Stimulated activated CD4-positive, alpha-beta T cell treated with anti-CD3 and anti-CD28 coated beads, Interleukin-1b, Interleukin-23, amount 100 ng/mL, for 4 hours (primary cell): ENCODE data around the gene MAP1LC3C.

ENCODE experiments used
- DNase-seq, 2 donors: peaks; one replicate each; pipeline ENCODE4 v3.0.0-alpha.2; 2020; ENCODE audit warnings: low read depth in 2 of 2

The MAP1LC3C gene

DNA sequence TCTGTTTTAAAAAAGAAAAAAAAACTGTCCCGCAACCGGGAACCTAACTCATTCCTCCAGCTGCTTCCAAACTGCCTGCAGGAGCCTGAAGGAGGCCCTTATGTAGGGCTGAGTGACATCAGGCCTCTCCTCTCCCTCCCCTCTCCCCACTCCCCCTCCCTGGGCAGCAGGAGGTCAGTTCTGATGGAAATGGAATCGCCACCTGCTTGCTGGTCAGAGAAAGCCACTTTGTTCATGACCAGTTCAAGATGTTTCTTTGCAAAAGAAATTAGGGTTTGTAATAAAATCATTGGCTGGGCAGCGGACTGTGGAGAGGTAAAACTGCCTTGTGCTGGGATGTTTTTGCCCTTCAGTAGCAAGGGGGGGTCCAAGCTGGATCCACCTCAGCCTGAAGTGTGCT, at the start of gene MAP1LC3C:
TSS of gene MAP1LC3C (minus strand) at position 73 of the 400 bp plus-strand sequence. CDS start 90 bp downstream, outside the sequence.
- no peak for DNase-seq

DNA sequence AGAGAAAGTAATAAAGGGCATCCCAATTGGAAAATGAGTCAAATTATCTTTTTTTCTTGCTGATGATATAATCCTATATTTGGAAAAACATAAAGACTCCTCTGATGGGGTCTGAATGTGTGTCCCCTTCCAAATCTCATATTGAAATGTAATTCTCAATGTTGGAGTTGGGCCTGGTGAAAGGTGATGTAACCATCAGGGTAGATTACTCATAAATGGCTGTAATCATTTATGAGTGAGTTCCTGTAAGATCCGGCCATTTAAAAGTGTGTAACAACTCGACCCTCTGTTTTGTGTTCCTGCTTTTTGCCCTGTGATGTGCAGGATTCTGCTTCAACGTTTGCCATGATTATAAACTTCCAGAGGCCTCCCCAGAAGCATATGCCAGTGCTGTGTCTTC, 44.3 kb upstream of the MAP1LC3C start:
- no peak for DNase-seq

DNA sequence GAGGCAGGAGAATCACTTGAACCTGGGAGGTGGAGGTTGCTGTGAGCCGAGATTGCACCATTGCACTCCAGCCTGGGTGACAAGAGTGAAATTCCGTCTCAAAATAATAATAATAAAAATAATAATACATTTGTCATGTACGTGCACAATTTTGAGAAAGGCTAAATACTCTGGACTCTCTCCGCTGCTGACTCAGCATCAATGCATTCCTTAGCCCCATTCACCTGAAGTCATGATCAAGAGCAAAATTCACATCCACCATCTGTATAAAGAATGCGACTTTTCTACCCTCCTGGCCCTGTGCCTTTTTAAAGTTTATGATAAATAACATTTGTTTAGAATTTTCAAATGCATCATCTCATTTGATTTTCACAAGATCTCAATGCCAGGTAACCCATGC, 35.5 kb upstream of the MAP1LC3C start:
- no peak for DNase-seq

DNA sequence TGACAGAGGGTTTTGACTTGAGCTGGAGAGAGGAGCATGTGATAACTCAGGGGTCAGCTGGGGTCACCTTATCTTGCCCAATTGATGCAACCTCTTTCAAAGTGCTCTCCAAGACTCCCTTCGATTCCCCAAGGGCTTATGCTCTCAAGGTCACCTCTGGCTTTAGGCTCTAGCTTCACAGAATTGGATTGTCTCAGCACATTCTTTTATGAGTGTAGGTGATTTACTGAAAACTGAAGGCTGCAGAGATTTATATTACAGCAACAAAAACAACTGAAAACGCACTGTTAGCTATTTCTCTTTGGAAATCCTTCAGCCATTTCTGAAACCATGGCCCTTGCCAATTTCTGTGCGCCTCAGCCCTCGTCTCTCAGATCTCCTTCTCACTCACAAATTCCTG, 34.5 kb upstream of the MAP1LC3C start:
- no peak for DNase-seq

DNA sequence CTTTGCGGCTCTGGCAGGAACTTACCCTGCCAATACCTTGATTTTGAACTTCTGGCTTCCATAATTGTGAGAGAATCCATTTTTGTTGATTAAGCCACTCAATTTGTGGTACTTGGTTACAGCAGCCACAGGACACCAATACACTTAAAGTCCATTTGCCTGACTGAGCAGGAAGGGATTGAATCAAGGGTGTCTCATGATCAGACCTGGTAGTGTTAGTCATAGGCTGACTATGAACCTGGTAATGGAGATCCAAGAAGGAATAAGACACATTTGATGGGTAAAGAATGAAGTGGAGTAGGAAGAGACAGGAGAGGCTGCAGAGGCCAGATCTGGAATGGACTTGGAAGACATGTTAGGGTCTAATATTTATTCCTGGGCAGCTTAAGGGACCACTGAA, 31.2 kb upstream of the MAP1LC3C start:
- DNase-seq: no peak

DNA sequence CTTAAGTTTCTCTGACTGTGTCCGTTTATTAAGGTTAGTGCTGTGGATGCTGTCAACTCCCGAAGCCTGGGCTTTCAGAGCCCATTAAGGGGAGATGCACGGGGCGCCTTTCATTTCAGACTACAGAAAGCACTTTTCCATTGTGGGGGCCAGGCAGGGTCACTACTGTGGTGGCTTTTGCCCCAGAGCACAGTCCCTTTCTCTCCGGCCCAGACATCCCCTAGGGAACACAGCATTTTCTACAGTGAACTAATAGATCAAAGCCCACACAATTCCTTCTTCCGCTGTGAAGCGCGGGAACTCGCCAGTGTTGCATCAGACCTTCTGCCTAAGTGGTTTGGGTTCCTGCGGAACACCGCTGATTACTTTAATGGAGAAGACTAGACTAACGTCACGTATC, 26.8 kb upstream of the MAP1LC3C start:
- no peak for DNase-seq

DNA sequence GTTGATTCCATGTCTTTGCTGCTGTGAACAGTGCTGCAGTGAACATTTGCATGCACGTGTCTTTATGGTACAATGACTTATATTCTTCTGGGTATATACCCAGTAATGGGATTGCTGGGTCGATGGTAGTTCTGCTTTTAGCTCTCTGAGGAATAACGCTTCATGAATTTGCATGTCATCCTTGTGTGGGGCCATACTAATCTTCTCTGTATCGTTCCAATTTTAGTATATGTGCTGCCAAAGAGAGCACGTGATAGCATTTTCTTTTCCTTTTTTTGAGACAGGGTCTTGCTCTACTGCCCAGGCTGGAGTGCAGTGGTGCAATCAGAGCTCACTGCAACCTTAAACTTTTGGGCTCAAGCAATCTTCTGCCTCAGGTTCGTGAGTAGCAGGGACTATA, 24.9 kb upstream of the MAP1LC3C start:
- DNase-seq: no peak

DNA sequence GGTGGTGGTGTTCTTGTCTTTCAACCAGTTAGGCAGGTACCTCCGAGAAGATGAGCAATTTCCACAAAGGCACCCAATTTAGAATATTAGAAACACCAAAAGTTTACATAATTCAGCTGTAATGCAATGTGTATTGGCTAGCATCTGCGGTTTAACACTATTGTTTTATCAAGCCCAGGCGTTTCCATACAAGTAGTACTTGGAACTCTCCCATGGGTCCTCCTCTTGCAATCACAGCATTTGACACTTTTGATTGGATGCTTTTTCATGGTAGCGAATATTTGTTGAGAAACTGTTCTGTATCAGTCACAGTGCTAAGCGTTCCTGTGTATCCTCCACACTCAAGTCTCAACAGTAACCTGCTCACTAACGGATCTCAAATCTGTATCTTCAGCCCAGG, 20.1 kb upstream of the MAP1LC3C start:
- DNase-seq: no peak

DNA sequence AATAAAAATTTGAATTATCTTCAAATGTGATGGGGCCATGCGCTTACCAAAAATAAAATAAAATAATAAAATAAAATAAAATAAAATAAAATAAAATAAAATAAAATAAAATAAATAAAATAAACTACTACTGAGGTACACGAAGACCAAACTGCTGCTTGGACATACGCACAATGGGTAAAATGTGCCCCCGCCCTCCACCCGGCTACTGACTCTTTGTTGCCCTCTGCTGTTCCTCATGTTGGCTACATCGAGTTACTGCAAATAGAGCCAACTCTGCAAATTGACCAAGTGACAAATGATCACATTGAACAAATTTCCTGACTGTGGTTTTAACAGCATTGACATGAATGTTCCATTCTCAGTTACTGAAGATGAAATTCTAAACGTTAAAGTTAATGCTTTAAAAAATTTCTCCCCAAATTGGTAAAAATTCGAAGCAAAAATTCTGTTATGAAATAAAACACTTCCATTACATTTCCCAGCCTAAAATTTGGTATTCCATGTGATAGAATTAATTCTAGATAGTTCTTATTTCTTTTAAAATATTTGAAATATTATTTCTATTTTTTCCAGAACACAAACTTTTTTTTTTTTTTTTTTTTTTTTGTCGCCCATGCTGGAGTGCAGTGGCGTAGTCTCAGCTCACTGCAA, 18.8 kb upstream of the MAP1LC3C start:
- DNase-seq: peak; percentile 3 to 22

DNA sequence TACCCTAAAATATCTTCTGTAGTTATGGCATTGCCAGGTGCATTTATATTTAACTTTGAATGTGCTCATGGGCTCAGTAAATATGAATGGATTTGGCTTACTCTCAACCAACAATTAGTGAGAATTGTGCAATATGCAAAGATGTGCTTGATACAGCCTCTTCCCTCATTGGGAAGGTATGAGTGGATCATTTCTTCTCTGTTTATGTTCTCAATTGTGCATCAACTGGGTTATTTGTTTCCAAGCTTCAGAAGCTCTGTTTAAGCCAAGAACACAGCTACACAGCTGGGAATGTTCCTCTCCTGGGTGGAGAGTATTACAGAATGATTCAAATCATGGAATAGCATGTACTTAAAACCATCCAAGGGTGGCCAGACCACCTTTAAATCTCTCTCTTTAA, 17.6 kb upstream of the MAP1LC3C start:
- no peak for DNase-seq

DNA sequence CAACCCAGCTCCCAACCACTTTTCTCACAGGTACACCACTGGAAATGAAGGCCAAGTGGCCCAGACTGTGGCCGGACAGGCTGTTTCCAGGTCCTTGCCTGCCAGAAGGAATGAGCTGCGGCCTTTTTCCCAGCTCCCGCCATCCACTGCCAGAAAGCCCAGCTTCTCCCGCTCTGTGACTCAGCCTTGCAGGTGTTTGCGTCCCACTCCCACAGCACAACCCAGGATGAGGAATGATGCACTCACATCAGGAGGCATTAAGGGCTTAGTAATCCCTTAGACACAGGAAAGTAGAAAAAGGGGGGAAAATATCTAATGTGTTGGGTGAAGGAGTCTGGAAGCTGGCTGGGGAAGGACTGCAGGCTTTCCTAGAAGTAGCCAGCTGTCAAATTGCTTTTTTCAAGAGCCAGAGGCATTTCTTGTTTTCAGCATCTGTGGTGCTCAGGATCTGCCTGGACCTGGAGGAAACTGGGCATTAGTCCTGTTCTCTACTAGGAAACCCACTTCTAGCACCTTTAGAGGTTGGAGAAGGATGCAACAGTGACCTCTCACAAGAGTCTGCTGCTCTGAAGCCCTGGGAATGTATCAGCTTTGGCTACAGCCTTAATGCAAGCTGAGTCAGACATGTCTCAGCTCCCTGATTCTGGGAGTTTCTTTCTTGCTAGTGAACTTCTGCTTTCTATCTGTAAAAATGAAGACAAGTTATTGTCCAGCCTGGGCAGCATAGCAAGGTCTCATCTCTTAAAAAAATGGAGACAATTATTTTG, 13.2 kb upstream of the MAP1LC3C start:
- no peak for DNase-seq

DNA sequence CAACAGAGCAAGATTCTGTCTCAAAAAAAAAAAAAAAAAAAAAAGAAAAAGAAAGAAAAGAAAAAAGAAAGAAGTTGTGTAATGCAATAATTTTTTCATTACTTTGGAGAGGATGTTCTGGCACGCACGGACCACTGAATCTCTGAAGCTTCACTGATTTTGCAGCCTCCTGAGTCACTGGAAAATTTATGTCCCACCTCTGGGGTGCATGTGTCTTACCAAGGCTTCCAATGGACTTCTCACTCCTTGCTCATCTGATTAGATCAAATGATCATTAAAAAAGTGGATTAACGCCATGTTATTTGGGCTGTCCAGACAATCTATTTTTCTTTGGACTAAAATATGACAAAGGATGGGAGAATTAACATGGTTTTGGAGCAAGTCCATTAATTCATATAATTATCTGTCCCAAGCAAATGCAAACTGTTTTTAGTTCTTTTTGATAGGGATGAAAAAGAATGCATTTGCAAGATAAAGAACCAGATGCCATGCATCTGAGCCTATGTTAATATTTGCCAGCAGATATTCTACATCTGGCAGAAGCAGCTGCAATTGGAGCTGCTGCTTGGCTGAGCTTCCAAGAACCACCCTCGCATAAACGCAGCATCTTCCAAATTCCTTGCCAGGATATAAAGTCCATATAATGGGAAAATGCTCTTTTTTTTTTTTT, 10.1 kb upstream of the MAP1LC3C start:
- DNase-seq: no peak

DNA sequence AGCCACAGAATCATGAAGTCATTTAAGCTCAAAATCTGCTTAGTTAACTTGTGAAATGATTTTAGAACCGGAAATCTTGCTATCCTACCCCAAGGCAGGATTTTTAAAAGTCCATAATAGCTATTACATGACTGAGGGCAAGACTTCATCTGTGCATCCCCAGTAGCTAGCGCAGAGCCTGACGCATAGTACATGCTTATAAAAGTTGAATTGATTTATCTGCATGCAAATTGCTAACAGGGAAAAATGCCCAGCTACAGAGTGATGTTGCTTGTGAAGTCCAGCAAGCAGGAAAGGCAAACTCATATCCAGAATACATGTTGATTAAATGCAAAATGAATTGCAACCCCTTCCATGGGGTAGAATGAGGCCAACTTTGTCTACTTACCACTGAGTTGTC, 8.1 kb upstream of the MAP1LC3C start:
- DNase-seq: no peak

DNA sequence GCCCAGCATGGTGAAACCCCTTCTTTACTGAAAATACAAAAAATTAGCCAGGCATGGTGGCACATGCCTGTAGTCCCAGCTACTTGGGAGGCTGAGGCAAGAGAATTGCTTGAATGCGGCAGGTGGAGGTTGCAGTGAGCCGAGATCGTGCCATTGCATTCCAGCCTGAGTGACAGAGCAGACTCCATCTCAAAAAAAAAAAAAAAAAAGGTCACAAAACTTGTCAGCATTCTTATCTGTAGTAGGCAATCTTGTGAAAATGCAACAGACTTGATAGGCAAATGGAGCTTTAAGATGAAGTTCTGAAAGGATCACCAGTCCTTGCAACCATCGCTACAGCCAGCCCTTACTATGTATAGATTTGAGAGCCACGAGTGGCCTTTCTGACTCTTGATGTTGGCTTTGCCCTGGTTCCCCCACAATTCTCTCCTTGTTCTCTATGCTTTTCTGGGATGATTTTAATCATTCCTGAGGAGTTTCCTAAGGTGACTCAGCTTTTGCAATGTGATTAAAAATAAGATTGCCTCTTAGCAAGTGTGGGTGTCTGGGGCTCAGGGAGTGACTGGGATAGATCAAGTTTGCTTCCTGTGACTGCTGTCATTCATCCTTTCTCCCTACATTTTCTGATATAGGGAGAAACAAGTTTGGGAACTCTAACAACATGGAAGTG, 7.1 kb upstream of the MAP1LC3C start:
- no peak for DNase-seq

DNA sequence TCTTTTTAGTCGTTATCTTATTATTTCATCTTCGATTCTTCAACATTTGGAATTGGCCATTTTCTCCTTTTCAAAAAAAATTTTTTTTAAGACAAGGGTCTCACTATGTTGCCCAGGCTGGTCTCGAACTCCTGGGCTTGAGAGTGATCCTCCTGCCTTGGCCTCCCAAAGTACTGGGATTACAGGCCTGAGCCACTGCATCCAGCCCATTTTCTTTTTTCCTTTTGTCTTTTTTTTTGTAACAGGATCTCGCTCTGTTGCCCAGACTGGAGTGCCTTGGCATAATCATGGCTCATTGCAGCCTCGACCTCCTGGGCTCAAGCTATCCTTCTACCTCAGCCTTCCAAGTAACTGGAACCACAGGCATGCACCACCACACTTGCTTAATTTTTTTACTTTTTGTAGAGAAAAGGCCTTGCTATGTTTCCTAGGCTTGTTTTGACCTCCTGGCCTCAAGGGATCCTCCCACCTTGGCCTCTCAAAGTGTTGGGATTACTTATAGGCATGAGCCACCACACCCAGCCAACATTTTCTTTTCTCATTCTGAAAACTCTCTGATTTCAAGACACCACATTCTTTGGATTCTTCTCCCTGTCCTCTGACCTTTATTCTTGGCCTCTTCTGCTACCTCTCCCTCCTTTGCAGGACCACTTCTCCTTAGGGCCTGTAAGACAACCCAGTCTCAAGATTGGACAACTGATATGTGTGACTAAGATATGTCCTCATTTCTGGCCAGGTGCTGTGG, 6.0 kb upstream of the MAP1LC3C start:
- no peak for DNase-seq

DNA sequence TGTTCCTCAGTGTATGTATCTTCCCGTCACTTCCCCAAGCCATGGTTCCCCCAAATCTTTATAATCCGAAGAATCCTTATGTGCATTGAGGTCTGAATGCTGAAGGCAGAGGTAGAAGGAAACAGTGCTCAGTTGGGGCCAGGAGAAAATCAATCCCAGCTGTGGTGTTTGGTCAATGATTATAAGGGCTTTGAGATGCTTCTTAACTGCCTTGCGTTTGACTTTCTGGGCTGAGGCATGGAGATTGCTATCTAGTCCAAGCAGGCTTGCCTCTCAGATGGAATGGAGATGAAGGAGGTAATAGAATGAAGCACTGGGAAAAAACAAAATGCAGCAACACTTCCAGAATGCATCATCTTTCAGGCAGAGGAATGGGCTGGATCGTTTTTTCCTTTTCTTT, 3.6 kb upstream of the MAP1LC3C start:
- no peak for DNase-seq

DNA sequence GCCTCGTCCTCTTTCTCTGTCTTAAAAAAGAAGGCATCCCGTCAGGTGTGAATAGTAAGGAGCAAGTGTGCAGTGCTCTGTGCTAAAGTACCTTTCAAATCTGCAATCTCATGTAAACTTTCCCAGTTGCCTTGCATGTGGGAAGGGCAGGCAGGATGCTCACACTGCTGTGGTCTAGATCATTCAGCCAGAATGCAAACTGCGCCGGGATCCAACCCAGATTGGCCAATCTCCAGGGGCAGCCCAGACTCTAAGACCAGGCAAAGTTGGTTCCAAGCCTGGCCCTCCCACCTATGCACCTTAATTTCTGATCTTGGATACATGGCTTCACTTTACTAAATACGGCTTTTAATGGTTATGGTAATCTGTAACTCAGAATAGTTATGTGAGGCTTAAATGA, 3.2 kb upstream of the MAP1LC3C start:
- DNase-seq: no peak

DNA sequence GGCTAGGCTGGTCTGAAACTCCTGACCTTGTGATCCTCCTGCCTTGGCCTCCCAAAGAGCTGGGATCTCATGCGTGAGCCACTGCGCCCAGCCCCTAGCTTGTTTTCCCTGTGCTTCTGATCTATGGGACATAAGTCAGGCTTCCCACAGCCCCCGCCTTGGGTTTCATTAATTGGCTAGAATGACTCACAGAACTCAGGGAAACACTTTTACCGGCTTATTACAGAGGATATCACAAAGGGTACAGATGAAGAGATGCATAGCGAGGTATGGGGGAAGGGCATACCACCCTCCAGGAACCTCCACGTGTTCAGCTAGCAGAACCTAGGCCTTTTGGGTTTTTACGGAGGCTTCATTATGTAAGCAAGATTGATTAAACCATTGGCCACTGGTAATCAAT, 1.5 kb upstream of the MAP1LC3C start:
- no peak for DNase-seq

DNA sequence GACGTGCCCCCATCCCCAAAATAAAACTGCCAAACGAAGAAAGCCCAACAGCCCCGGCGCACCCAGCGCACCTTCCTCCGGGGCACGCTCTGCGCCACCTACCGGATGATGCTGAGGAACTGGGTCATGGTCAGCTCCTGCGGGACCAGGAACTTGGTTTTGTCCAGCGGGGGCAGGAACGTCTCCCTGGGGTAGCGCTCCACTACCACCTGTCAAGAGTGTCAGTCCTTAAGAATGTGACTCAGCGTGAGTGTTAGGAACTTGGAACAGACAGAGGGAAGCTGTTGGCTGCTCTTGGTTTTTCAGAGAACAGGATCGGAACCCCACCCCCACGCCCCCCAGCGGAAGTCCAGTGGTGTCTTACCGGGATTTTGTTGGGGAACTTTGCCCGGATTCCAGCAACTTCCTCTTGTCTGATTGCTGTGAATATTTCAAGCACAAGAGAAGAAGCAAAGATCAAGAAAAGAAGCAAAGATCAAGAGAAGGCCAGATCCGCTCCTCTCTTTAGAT, 431 bp downstream of the MAP1LC3C start:
- peak; percentile 13 to 44 for DNase-seq

DNA sequence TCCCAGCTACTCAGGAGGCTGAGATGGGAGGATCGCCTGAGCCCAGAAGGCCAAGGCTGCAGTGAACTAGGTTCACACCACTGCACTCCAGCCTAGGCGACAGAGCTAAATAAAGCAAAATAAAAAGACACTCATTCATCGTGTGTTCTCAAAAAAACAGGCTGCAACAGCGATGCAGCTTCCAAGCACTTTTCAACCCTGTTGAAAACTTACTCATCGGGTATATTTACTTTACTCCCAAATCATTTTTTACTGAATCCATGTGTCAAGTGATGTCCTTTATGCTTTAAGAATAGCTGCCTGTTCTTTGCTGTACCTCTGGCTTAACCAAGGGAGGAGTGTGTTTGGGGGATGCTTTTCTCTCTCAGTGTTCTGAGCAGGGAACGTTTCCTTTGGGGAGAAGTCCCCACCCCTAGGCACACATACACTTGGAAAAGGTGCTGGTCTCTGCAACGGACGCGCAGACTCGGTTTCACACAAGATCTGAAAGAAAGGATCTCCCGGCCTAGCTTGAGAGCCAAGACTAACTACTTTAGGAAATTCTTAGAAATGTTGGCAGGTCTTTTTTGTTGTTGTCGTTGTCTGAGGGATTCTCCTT, 1.4 kb downstream of the MAP1LC3C start:
- no peak for DNase-seq

DNA sequence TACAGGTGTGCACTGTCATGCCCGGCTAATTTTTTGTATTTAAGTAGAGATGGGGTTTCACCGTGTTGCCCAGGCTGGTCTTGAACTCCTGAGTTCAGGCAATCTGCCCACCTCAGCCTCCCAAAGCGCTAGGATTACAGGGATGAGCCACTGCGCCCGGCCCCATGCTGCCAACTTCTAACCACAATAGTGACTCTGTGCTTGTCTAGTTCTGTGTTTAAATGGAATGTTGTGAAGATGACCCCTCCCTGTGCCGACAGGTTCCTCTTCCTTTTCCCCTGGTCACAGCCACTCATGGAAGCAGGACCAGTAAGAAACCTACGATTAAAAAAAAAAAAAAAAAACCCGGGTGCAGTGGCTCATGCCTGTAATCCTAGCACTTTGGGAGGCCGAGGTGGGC, 4.7 kb downstream of the MAP1LC3C start:
- no peak for DNase-seq
